Measurements from ENCODE around the gene SLC43A3. TPM values are rescaled to one million over a fixed set of nuclear protein-coding genes. Genes with fewer than 3 reads are reported as not detected.

SLC43A3 gene
- total and polyA plus RNA-seq, 9 of the 15 experiments (the other 6 are each of a cell fraction or from before 2014, with no cell fraction given) = 63.7 to 281 (median 139) TPM

GRCh38 chr11:57426929-57427726 lies at the start of gene SLC43A3 (continued):
- TF ChIP-seq NFE2L1 (tag; IDR thresholded peaks at IDR 0.05; ENCODE audit: borderline replicate concordance, low read depth) (no peak), SUPT5H (IDR thresholded peaks at IDR 0.05) (peak; percentile 81), ZNF395 (CRISPR knock-in tag; IDR thresholded peaks at IDR 0.05) (0 out of 2 replicates have a peak, but pooled peaks have one; percentile 34), NFATC3 (IDR thresholded peaks at IDR 0.05) (no peak), ZNF766 (CRISPR knock-in tag; conservative IDR thresholded peaks at IDR 0.05) (no peak), PTTG1 (tag; IDR thresholded peaks at IDR 0.05; ENCODE audit: low read depth) (no peak), BMI1 (IDR thresholded peaks at IDR 0.05; ENCODE audit: low read length) (no peak), NBN (IDR thresholded peaks at IDR 0.05; ENCODE audit: low read depth) (no peak), TAF1 (IDR thresholded peaks at IDR 0.05; ENCODE audit: control insufficient read depth, extremely low read depth, insufficient read depth, low read length, severe bottlenecking) (peak; percentile 69), VEZF1 (CRISPR knock-in tag; IDR thresholded peaks at IDR 0.05) (peak; percentile 93), ERF (CRISPR knock-in tag; IDR thresholded peaks at IDR 0.05) (no peak), KDM5B (IDR thresholded peaks at IDR 0.05; ENCODE audit: insufficient replicate concordance, low read depth, low read length) (peak; percentile 72), FOXP1 (CRISPR knock-in tag; IDR thresholded peaks at IDR 0.05) (no peak), DNMT1 (IDR thresholded peaks at IDR 0.05) (no peak), ZNF512 (tag; IDR thresholded peaks at IDR 0.05) (no peak), KDM2B (CRISPR knock-in tag; IDR thresholded peaks at IDR 0.05) (no peak), MXD1 (CRISPR knock-in tag; IDR thresholded peaks at IDR 0.05; ENCODE audit: borderline replicate concordance, poor library complexity, severe bottlenecking) (no peak), ZNF324 (CRISPR knock-in tag; IDR thresholded peaks at IDR 0.05) (no peak), CTCF (IDR thresholded peaks at IDR 0.05 in 2 of 3, conservative IDR thresholded peaks at IDR 0.05 in 1 of 3; ENCODE audit: insufficient read depth in 2 of 3, low read depth in 1 of 3, low read length in 3 of 3) (0 out of 6 replicates have a peak, but pooled peaks of 1 of the 3 experiments have one; percentile 1), SNAPC5 (CRISPR knock-in tag; IDR thresholded peaks at IDR 0.05) (no peak)

Data from K562 (cell line).